GM18499 (cell line): ENCODE results near the gene TNRC6C.
"Not testable (repeated sequence)": the region's sequence is repeated elsewhere in the genome, so short reads cannot be mapped to it uniquely, and the experiment has no call there.

ENCODE experiments used
- ATAC-seq: cut with Tn5 transposase; IDR thresholded peaks from one replicate; pipeline ENCODE4 v1.9.1; 2021; ENCODE audit warnings: moderate number of reproducible peaks; ENCODE audit not compliant: insufficient read depth, unreplicated experiment

The TNRC6C gene

GRCh38 chr17:78069695-78070094, 111.2 kb downstream of the TNRC6C start:
- no peak for ATAC-seq

GRCh38 chr17:78072961-78073360, 114.5 kb downstream of the TNRC6C start:
- ATAC-seq: no peak

GRCh38 chr17:78075011-78075410, 116.5 kb downstream of the TNRC6C start:
- no peak for ATAC-seq

- ATAC-seq: no peak
Measured at GRCh38 chr17:78075545-78075944, 117.0 kb downstream of the TNRC6C start.

- ATAC-seq: no peak
Measured at GRCh38 chr17:78079253-78079652, 120.8 kb downstream of the TNRC6C start.

GRCh38 chr17:78081551-78081950, 123.0 kb downstream of the TNRC6C start:
- no peak for ATAC-seq

GRCh38 chr17:78082355-78082872, 123.9 kb downstream of the TNRC6C start:
- not testable (repeated sequence) for ATAC-seq

- ATAC-seq: no peak
Measured at GRCh38 chr17:78082988-78083387, 124.5 kb downstream of the TNRC6C start.

GRCh38 chr17:78086740-78087139, 128.2 kb downstream of the TNRC6C start:
- ATAC-seq: no peak

- no peak for ATAC-seq
Measured at GRCh38 chr17:78088529-78088928, 130.0 kb downstream of the TNRC6C start.

GRCh38 chr17:78089576-78090281, 131.2 kb downstream of the TNRC6C start:
- no peak for ATAC-seq

- ATAC-seq: no peak
Measured at GRCh38 chr17:78092794-78093324, 134.4 kb downstream of the TNRC6C start.

GRCh38 chr17:78095035-78095434, 136.5 kb downstream of the TNRC6C start:
- no peak for ATAC-seq

- no peak for ATAC-seq
Measured at GRCh38 chr17:78096093-78096492, 137.6 kb downstream of the TNRC6C start.

- no peak for ATAC-seq
Measured at GRCh38 chr17:78101112-78101511, 142.6 kb downstream of the TNRC6C start.

GRCh38 chr17:78101542-78101941, 143.0 kb downstream of the TNRC6C start:
- no peak for ATAC-seq

GRCh38 chr17:78103311-78103710, 144.8 kb downstream of the TNRC6C start:
- ATAC-seq: no peak

- ATAC-seq: no peak
Measured at GRCh38 chr17:78104540-78104941, 146.0 kb downstream of the TNRC6C start.

GRCh38 chr17:78105101-78105500, 146.6 kb downstream of the TNRC6C start:
- no peak for ATAC-seq

GRCh38 chr17:78105551-78105950, 147.0 kb downstream of the TNRC6C start:
- no peak for ATAC-seq

- no peak for ATAC-seq
Measured at GRCh38 chr17:78106211-78106610, 147.7 kb downstream of the TNRC6C start.

- no peak for ATAC-seq
Measured at GRCh38 chr17:78107457-78107856, 149.0 kb downstream of the TNRC6C start.
